Liver (tissue), 9 donors: ENCODE data around the gene DONSON. TPM values are rescaled to one million over a fixed set of nuclear protein-coding genes. Genes with fewer than 3 reads are reported as not detected.

Experiments
- DNase-seq: peaks from one replicate; pipeline ENCODE4 v3.0.0-alpha.2; 2017; ENCODE audit warnings: low spot score
- H3K27ac ChIP-seq, 2 donors: one replicate each; pipeline ENCODE4 v1.7.0; 2013; ENCODE audit warnings: inconsistent platforms in 2 of 2, low read length in 2 of 2, control low read depth in 1 of 2, low read depth in 1 of 2, mild to moderate bottlenecking in 1 of 2
- H3K27me3 ChIP-seq, 4 donors: one replicate each; pipeline versions ENCODE4 v1.6.1 to v1.7.0; 2013; ENCODE audit warnings: low read length in 3 of 4, inconsistent platforms in 1 of 4, mild to moderate bottlenecking in 1 of 4, moderate library complexity in 1 of 4; ENCODE audit not compliant: control insufficient read depth in 4 of 4, insufficient read depth in 4 of 4
- H3K36me3 ChIP-seq, 4 donors: one replicate each; pipeline versions ENCODE4 v1.6.1 to v1.7.0; 2013; ENCODE audit warnings: low read length in 3 of 4, mild to moderate bottlenecking in 3 of 4, low read depth in 1 of 4, moderate library complexity in 1 of 4; ENCODE audit not compliant: control insufficient read depth in 4 of 4, insufficient read depth in 3 of 4
- H3K4me1 ChIP-seq, 4 donors: one replicate each; pipeline versions ENCODE4 v1.6.1 to v1.7.0; 2013; ENCODE audit warnings: low read length in 3 of 4, mild to moderate bottlenecking in 3 of 4, moderate library complexity in 1 of 4; ENCODE audit not compliant: control insufficient read depth in 4 of 4, insufficient read depth in 4 of 4
- H3K4me3 ChIP-seq, 3 donors: one replicate each; pipeline versions ENCODE4 v1.6.1 to v1.7.0; 2013; ENCODE audit warnings: low read length in 3 of 3, control low read depth in 1 of 3, low read depth in 1 of 3, mild to moderate bottlenecking in 1 of 3
- H3K9ac ChIP-seq, 2 donors: one replicate each; pipeline ENCODE4 v1.7.0; 2013; ENCODE audit warnings: low read length in 2 of 2, mild to moderate bottlenecking in 2 of 2, moderate library complexity in 2 of 2, control low read depth in 1 of 2, low read depth in 1 of 2
- H3K9me3 ChIP-seq, 4 donors: one replicate each; pipeline versions ENCODE4 v1.6.1 to v1.7.0; 2013; ENCODE audit warnings: low read length in 3 of 4; ENCODE audit not compliant: control insufficient read depth in 4 of 4
- ATF3 ChIP-seq: IDR thresholded peaks from 2 replicates; pipeline ENCODE4 v1.6.1; 2016; ENCODE audit warnings: antibody characterized with exemption
- CTCF ChIP-seq: fragments of 150-350 bp; IDR thresholded peaks from 2 replicates; pipeline ENCODE4 v1.5.1; 2017; ENCODE audit warnings: improper control_type of control experiment, low read depth, low read length; ENCODE audit not compliant: missing input control
- FOXA1 ChIP-seq: IDR thresholded peaks from 2 replicates; pipeline ENCODE4 v1.6.1; 2016; ENCODE audit warnings: antibody characterized with exemption
- FOXA2 ChIP-seq: IDR thresholded peaks from 2 replicates; pipeline ENCODE4 v1.6.1; 2016; ENCODE audit warnings: antibody characterized with exemption
- HNF4A ChIP-seq, 2 donors: conservative IDR thresholded peaks; 2 replicates each; pipeline ENCODE4 v1.6.1; 2016; ENCODE audit warnings: antibody characterized with exemption in 2 of 2, mild to moderate bottlenecking in 2 of 2
- JUND ChIP-seq, 2 donors: IDR thresholded peaks; 2 replicates each; pipeline ENCODE4 v1.6.1; 2016; ENCODE audit warnings: antibody characterized with exemption in 2 of 2
- MAX ChIP-seq: IDR thresholded peaks from 2 replicates; pipeline ENCODE4 v1.6.1; 2016; ENCODE audit warnings: antibody characterized with exemption
- RXRA ChIP-seq, 2 donors: IDR thresholded peaks; 2 replicates each; pipeline ENCODE4 v1.6.1; 2017 to 2018; ENCODE audit warnings: antibody characterized with exemption in 2 of 2, mild to moderate bottlenecking in 1 of 2
- SP1 ChIP-seq: IDR thresholded peaks from 2 replicates; pipeline ENCODE4 v1.6.1; 2018; ENCODE audit warnings: antibody characterized with exemption, mild to moderate bottlenecking
- TAF1 ChIP-seq: conservative IDR thresholded peaks from 2 replicates; pipeline ENCODE4 v1.6.1; 2016; ENCODE audit warnings: antibody characterized with exemption, mild to moderate bottlenecking
- YY1 ChIP-seq: IDR thresholded peaks from 2 replicates; pipeline ENCODE4 v1.6.1; 2016; ENCODE audit warnings: antibody characterized with exemption, mild to moderate bottlenecking
- WGBS: extraction: QIAGEN DNeasy Blood & Tissue Kit; methylation state at CpG from one replicate; pipeline ENCODE4 v1.1.7; 2013; 5-methylcytosine and 5-hydroxymethylcytosine counted together
- polyA plus RNA-seq, 2 donors: library from polyadenylated mRNA; stranded (reverse) in 1 of 2; unstranded in 1 of 2; fragments of 200-250 nt in 1 of 2; fragments of >200 nt in 1 of 2; fragmentation: Nextera tagmentation in 1 of 2; extraction: Ambion mirVana in 1 of 2; gene quantifications; one replicate each; pipeline versions ENCODE4 v1.2.1 to v1.2.3, GENCODE V29; 2013 to 2015
- total RNA-seq, 2 donors: library from RNA; depleted of rRNA; stranded (reverse); fragments of >200 nt; gene quantifications; one replicate each; pipeline ENCODE4 v1.2.3, GENCODE V29; 2014
- TF ChIP-seq, protein P1 (sequence below): IDR thresholded peaks from 2 replicates; pipeline ENCODE4 v1.6.1; 2016; ENCODE audit warnings: antibody characterized with exemption, mild to moderate bottlenecking
- donor health status: healthy.
- donor health status: healthy.
- donor health status: healthy.
- donor health status: healthy.
- donor health status: healthy.

DONSON gene
- total and polyA plus RNA-seq, 4 donors: 4.8 to 22.6 (median 8.3) TPM

- Histone ChIP-seq H3K4me3 (no peak overlapping the region), H3K9ac (no peak overlapping the region), H3K9me3 (no peaks in the 10 kb centered on the region), H3K36me3 (peaks cover 17 to 81% (median 65%) of the 10 kb centered on the region in 4 donors), H3K4me1 (no peaks in the 10 kb centered on the region), H3K27me3 (no peaks in the 10 kb centered on the region), H3K27ac (no peak overlapping the region)
- TF ChIP-seq SP1: no peak
- no peak for TF ChIP-seq FOXA1
- no peak for TF ChIP-seq TAF1
- no peak for TF ChIP-seq JUND (IDR thresholded peaks at IDR 0.05)
- no peak for TF ChIP-seq RXRA (IDR thresholded peaks at IDR 0.05)
- no peak for TF ChIP-seq MAX
- no peak for TF ChIP-seq YY1
- TF ChIP-seq CTCF: no peak
- TF ChIP-seq, protein P1, sequence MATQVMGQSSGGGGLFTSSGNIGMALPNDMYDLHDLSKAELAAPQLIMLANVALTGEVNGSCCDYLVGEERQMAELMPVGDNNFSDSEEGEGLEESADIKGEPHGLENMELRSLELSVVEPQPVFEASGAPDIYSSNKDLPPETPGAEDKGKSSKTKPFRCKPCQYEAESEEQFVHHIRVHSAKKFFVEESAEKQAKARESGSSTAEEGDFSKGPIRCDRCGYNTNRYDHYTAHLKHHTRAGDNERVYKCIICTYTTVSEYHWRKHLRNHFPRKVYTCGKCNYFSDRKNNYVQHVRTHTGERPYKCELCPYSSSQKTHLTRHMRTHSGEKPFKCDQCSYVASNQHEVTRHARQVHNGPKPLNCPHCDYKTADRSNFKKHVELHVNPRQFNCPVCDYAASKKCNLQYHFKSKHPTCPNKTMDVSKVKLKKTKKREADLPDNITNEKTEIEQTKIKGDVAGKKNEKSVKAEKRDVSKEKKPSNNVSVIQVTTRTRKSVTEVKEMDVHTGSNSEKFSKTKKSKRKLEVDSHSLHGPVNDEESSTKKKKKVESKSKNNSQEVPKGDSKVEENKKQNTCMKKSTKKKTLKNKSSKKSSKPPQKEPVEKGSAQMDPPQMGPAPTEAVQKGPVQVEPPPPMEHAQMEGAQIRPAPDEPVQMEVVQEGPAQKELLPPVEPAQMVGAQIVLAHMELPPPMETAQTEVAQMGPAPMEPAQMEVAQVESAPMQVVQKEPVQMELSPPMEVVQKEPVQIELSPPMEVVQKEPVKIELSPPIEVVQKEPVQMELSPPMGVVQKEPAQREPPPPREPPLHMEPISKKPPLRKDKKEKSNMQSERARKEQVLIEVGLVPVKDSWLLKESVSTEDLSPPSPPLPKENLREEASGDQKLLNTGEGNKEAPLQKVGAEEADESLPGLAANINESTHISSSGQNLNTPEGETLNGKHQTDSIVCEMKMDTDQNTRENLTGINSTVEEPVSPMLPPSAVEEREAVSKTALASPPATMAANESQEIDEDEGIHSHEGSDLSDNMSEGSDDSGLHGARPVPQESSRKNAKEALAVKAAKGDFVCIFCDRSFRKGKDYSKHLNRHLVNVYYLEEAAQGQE: no peak
- TF ChIP-seq ATF3: no peak
- no peak for TF ChIP-seq HNF4A (conservative IDR thresholded peaks at IDR 0.05)
- no peak for TF ChIP-seq FOXA2
- WGBS: 96% methylated on average over 3 of the region's 3 CpGs
- DNase-seq: no peak
These were observed 57.5 kb downstream of the DONSON start for GRCh38 chr21:33531007-33531406.

Other genes with a start within 250 kb of the DONSON start
- 10 to 100 TPM; 23.2 to 24.3 TPM for gene IFNGR2, start 185.3 kb downstream of the DONSON start, total RNA-seq
- 10 to 100 TPM; 23.0 to 23.7 TPM for gene IFNGR2, start 185.3 kb downstream of the DONSON start, polyA plus RNA-seq
- 10 to 100 TPM; 28.1 to 31.8 TPM for gene TMEM50B, start 108.7 kb downstream of the DONSON start, total RNA-seq
- 10 to 100 TPM; 11.8 to 31.8 TPM for gene TMEM50B, start 108.7 kb downstream of the DONSON start, polyA plus RNA-seq
- gene DNAJC28, start 97.0 kb downstream of the DONSON start, total RNA-seq: 1 to 10 TPM; 2.6 to 3.2 TPM
- gene DNAJC28, start 97.0 kb downstream of the DONSON start, polyA plus RNA-seq: 1 to 10 TPM in 1 of 2 donors, under 1 TPM in 1; 0.83 to 2.9 TPM
- gene GART, start 46.6 kb downstream of the DONSON start, total RNA-seq: 10 to 100 TPM; 44.7 to 76.8 TPM
- 10 to 100 TPM; 15.7 to 19.2 TPM for gene GART, start 46.6 kb downstream of the DONSON start, polyA plus RNA-seq
- 100 to 1,000 TPM; 128 to 186 TPM for gene SON, start 45.6 kb downstream of the DONSON start, total RNA-seq
- 100 to 1,000 TPM in 1 of 2 donors, 10 to 100 TPM in 1; 42.7 to 264 TPM for gene SON, start 45.6 kb downstream of the DONSON start, polyA plus RNA-seq
- gene CRYZL1, start 53.1 kb upstream of the DONSON start, total RNA-seq: 10 to 100 TPM in 1 of 2 donors, 1 to 10 TPM in 1; 8.3 to 14.7 TPM
- gene CRYZL1, start 53.1 kb upstream of the DONSON start, polyA plus RNA-seq: 10 to 100 TPM in 1 of 2 donors, 1 to 10 TPM in 1; 6.8 to 18.1 TPM
- gene ITSN1, start 53.8 kb upstream of the DONSON start, total RNA-seq: 100 to 1,000 TPM in 1 of 2 donors, 10 to 100 TPM in 1; 52.0 to 112 TPM
- 10 to 100 TPM; 20.3 to 28.3 TPM for gene ITSN1, start 53.8 kb upstream of the DONSON start, polyA plus RNA-seq